ENCODE data around the gene ATP5PF.
"Not testable (repeated sequence)": the region's sequence is repeated elsewhere in the genome, so short reads cannot be mapped to it uniquely, and the experiment has no call there.

ATP5PF gene

DNA sequence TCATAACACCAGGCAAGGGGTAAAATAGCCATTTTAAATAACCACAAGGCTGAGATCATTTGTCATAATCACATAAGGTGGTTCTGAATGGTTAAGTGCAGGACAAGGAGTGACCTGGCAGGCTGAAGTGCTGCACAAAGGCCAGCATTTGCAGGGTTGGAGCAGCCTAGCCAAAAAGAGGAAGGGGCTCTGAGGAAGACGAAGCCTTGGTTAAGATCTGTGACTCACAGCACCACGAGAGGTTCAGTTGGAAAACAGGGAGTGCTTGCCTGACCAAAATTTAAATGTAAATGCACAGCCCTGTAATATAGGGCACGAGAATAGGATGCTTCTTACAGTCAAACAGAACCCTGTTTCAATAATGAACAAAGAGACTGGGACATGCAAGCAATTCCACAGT is 12.1 kb downstream of the ATP5PF start:
- no peak for DNase-seq (ENCODE audit: low read depth)

GRCh38 chr21:25721987-25722386 is 12.7 kb downstream of the ATP5PF start:
- DNase-seq (ENCODE audit: low read depth), result no peak

- DNase-seq (ENCODE audit: low read depth), result no peak
Measured at GRCh38 chr21:25717491-25718147, 17.1 kb downstream of the ATP5PF start.

- DNase-seq (ENCODE audit: low read depth), result not testable (repeated sequence)
Measured at GRCh38 chr21:25714066-25714465, 20.6 kb downstream of the ATP5PF start.

- no peak for DNase-seq (ENCODE audit: low read depth)
Measured at GRCh38 chr21:25710550-25710949, 24.2 kb downstream of the ATP5PF start.

DNA sequence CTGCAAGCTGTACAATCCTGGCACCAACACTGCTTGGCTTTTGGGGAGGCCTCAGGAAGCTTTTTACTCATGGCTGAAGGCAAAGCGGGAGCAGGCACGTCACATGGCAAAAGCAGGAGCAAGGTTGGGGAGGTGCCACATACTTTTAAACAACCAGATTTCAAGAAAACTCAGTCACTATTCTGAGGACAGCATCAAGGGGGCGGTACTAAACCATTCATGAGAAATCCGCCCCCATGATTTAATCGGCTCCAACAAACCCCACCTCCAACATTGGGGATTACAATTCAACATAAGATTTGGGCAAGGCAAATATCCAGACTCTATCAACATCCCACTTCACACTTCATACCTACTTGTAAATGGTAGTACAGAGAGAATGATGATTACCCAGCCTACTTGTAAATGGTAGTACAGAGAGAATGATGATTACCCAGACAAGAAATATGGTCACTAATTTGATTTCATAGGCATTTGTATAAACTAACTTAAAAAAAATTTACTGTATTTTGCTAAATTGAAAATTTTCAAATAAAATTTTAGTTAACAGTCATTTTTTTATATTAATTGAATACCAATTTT is 24.9 kb downstream of the ATP5PF start:
- DNase-seq (ENCODE audit: low read depth), result no peak

DNA sequence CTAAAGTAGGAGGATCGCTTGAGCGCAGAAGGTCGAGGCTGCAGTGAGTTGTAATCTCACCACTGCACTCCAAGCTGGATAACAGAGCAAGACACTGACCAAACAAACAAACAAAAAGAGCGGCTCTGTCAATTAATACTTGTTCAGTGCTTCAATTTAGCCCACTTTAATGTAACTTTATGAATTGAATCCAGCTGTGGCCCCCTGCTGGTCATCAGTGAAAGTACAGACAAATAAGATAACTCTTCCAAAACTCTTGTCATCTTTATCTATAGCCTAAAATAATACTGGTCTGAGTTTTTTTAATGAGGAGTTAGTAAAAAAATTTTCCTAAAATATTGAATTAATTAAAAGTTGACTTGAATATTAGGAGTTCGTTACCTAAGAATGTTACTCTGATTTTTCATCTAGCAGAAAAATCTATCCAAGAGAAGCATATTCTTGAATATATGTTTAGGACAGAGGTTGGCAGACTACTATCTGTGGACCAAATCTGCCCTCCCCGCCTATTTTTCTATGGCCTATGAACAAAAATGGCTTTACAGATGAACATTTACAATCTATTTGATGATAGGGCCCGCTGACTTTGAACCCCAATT is 26.1 kb downstream of the ATP5PF start:
- peak; percentile 11 for DNase-seq (ENCODE audit: low read depth)

- no peak for DNase-seq (ENCODE audit: low read depth)
Measured at GRCh38 chr21:25701529-25701928, 33.2 kb downstream of the ATP5PF start.

DNA sequence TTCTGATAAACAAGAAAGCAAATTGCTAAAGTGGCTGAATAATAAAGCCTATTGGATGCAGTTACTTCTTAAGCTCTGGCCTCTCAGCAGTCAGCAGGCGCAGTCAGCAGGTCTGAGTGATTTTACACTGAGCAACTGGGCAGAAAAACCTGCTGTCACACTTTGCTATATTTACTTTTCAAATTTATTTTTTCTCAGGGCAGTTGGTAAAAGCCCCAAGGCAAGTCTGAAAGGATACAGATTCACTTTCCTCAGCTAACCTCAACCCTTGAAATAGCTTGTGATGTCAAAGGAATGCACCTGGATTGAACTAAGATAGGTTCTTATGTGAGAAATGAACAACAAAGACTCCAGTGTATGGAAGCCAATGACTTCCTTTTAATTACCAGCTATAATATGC is 34.0 kb downstream of the ATP5PF start:
- no peak for DNase-seq (ENCODE audit: low read depth)

DNA sequence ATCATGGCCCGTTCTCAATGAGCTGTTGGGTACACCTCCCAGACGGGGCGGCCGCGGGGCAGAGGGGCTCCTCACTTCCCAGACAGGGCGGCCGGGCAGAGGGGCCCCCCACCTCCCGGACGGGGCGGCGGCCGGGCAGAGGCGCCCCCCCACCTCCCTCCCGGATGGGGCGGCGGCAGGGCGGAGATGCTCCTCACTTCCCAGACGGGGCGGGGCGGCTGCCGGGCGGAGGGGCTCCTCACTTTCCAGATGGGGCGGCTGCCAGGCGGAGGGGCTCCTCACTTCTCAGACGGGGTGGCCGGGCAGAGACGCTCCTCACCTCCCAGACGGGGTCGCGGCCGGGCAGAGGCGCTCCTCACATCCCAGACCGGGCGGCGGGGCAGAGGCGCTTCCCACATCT is 39.2 kb downstream of the ATP5PF start:
- DNase-seq (ENCODE audit: low read depth), result not testable (repeated sequence)

DNA sequence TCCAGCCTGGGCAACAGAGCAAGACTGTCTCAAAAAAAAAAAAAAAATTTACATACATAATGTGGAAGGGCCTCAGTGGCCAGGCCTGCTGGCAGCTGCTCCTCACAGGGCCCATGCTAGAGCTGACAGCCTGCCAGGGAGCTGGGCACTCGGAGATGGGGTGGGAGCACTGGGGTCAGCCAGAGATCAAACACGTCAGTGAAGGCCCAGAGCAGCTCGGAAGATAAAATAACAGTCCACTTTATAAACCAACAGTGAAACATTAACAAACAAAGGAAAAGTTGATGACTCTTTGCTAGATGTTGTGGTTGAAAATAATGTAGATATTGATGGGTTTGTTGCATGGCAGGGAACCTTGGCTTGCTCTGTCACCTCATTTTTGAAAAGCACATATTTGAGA is 42.7 kb downstream of the ATP5PF start:
- no peak for DNase-seq (ENCODE audit: low read depth)

GRCh38 chr21:25689226-25689625 is 45.5 kb downstream of the ATP5PF start:
- DNase-seq (ENCODE audit: low read depth), result no peak

- no peak for DNase-seq (ENCODE audit: low read depth)
Measured at GRCh38 chr21:25688275-25689155, 46.2 kb downstream of the ATP5PF start.

GRCh38 chr21:25687787-25688186 is 46.9 kb downstream of the ATP5PF start:
- no peak for DNase-seq (ENCODE audit: low read depth)

DNA sequence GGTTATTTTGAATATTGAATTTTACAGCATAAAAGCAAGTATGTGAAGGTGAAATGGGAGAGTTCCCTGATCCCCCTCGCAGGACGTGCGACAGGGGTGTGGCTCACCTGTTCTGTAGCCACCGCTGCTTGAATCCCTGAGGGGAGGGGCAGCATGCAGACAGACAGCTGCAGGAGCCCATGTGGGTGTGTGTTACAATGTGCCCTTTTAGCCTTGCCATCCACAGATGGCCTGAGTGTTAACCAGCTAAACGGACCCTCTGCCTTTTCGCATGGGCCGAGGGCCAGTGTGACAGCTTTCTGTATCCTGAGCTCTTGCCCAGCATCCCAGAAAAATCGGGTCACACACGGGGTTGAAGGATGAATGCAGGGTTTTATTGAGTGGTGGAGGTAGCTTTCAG is 52.3 kb downstream of the ATP5PF start:
- no peak for DNase-seq (ENCODE audit: low read depth)

DNA sequence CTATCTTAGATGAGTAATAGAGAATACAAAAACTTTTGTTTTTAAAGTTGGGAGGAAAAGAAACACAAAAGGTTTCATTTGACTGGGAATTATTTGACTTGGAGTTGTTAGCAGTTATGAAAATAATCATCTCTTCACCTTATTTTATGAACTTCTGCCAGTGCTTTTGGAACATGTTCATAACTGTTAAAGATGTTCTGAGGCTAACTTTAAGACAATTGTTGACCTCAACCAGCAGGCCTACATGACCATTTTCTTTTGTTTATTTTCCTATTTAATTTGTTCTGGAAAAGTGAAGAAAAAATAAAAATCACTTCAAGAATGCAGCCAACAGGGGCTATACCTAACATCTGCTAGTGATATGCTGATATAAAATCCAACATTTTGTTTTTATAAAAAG is 58.3 kb downstream of the ATP5PF start:
- DNase-seq (ENCODE audit: low read depth), result no peak
